ENCODE results near the gene BOD1L2. TPM values are rescaled to one million over a fixed set of nuclear protein-coding genes. Genes with fewer than 3 reads are reported as not detected.

Gene BOD1L2
- total RNA-seq, 4 donors from 2014 or later = not detected

GRCh38 chr18:57128220-57128932, 18.5 kb upstream of the BOD1L2 start:
- Histone ChIP-seq H3K36me3 (no peaks in the 10 kb centered on the region), H3K9me3 (no peaks in the 10 kb centered on the region), H3K4me1 (no peaks in the 10 kb centered on the region), H3K4me3 (no peak overlapping the region), H3K27me3 (peaks cover 42% of the 10 kb centered on the region), H3K27ac (no peak overlapping the region)
- intact Hi-C loops (cut with DNase I; ENCODE audit: low total_unique reads) (no loop called here), in situ Hi-C loops (cut with MboI; ENCODE audit: low pct_ligation_motif_present in 1 of 4, low pct_unique_long_range_greater_than_20kb in 1 of 4, low sequenced_read_pairs in 3 of 4) (no loop called here)
- 77 to 92% methylated on average over 6 to 8 of the region's 8 CpGs for WGBS, 2 donors (ENCODE audit: low coverage in 1 of 2)
- TF ChIP-seq POLR2A (IDR thresholded peaks at IDR 0.05) = no peak
- no peak for DNase-seq

- 91 to 100% methylated on average over 1 to 5 of the region's 5 CpGs for WGBS, 2 donors (ENCODE audit: low coverage in 1 of 2)
- in situ Hi-C loops (cut with MboI; ENCODE audit: low pct_ligation_motif_present in 1 of 4, low pct_unique_long_range_greater_than_20kb in 1 of 4, low sequenced_read_pairs in 3 of 4) (no loop called here), intact Hi-C loops (cut with DNase I; ENCODE audit: low total_unique reads) (no loop called here)
- TF ChIP-seq EP300 (IDR thresholded peaks at IDR 0.05; ENCODE audit: low read depth) (no peak), POLR2A (IDR thresholded peaks at IDR 0.05) (no peak), CTCF (IDR thresholded peaks at IDR 0.05) (no peak), POLR2AphosphoS5 (IDR thresholded peaks at IDR 0.05) (no peak)
- H3K4me1 ChIP-seq = no peaks in the 10 kb centered on the region
- H3K4me3 ChIP-seq = no peak overlapping the region
- H3K9me3 ChIP-seq = no peaks in the 10 kb centered on the region
- no peak overlapping the region for H3K27ac ChIP-seq
- peaks cover 30% of the 10 kb centered on the region for H3K27me3 ChIP-seq
- H3K36me3 ChIP-seq = no peaks in the 10 kb centered on the region
- no peak for DNase-seq
These were observed 15.8 kb upstream of the BOD1L2 start for GRCh38 chr18:57131101-57131500.

- intact Hi-C loops (cut with DNase I; ENCODE audit: low total_unique reads) = no loop called here
- no peaks in the 10 kb centered on the region for H3K9me3 ChIP-seq
- H3K36me3 ChIP-seq = no peaks in the 10 kb centered on the region
- TF ChIP-seq CTCF (IDR thresholded peaks at IDR 0.05) (no peak), POLR2AphosphoS5 (IDR thresholded peaks at IDR 0.05) (no peak), POLR2A (IDR thresholded peaks at IDR 0.05) (no peak)
- H3K27me3 ChIP-seq = peaks cover 30% of the 10 kb centered on the region
- H3K4me1 ChIP-seq = no peaks in the 10 kb centered on the region
- in situ Hi-C loops (cut with MboI; ENCODE audit: low pct_ligation_motif_present in 1 of 4, low pct_unique_long_range_greater_than_20kb in 1 of 4, low sequenced_read_pairs in 3 of 4) = no loop called here
- DNase-seq = no peak
- H3K27ac ChIP-seq = no peak overlapping the region
- no peak overlapping the region for H3K4me3 ChIP-seq
These were observed 15.1 kb upstream of the BOD1L2 start for GRCh38 chr18:57131782-57132181.

- H3K4me3 ChIP-seq = no peak overlapping the region
- peaks cover 10% of the 10 kb centered on the region for H3K27me3 ChIP-seq
- in situ Hi-C loops (cut with MboI; ENCODE audit: low pct_ligation_motif_present in 1 of 4, low pct_unique_long_range_greater_than_20kb in 1 of 4, low sequenced_read_pairs in 3 of 4) = no loop called here
- no peak for DNase-seq
- no peak overlapping the region for H3K27ac ChIP-seq
- H3K9me3 ChIP-seq = no peaks in the 10 kb centered on the region
- TF ChIP-seq CTCF (IDR thresholded peaks at IDR 0.05) (no peak), POLR2AphosphoS5 (IDR thresholded peaks at IDR 0.05) (no peak), POLR2A (IDR thresholded peaks at IDR 0.05) (no peak), EP300 (IDR thresholded peaks at IDR 0.05; ENCODE audit: low read depth) (no peak)
- WGBS, 2 donors (ENCODE audit: low coverage in 1 of 2) = 26 to 46% methylated on average over 3 to 4 of the region's 4 CpGs
- H3K4me1 ChIP-seq = no peaks in the 10 kb centered on the region
- intact Hi-C loops (cut with DNase I; ENCODE audit: low total_unique reads) = no loop called here
- H3K36me3 ChIP-seq = no peaks in the 10 kb centered on the region
These were observed 12.2 kb upstream of the BOD1L2 start for GRCh38 chr18:57134618-57135135.

- intact Hi-C loops (cut with DNase I; ENCODE audit: low total_unique reads) = no loop called here
- in situ Hi-C loops (cut with MboI; ENCODE audit: low pct_ligation_motif_present in 1 of 4, low pct_unique_long_range_greater_than_20kb in 1 of 4, low sequenced_read_pairs in 3 of 4) = no loop called here
- H3K36me3 ChIP-seq = no peaks in the 10 kb centered on the region
These were observed 11.2 kb upstream of the BOD1L2 start for GRCh38 chr18:57135699-57136098.

More at GRCh38 chr18:57135699-57136098, 11.2 kb upstream of the BOD1L2 start:
- DNase-seq = no peak
- H3K27me3 ChIP-seq = peaks cover 8% of the 10 kb centered on the region
- no peak overlapping the region for H3K27ac ChIP-seq
- 58 to 68% methylated on average over 4 of the region's 4 CpGs for WGBS, 2 donors (ENCODE audit: low coverage in 1 of 2)
- no peak overlapping the region for H3K4me3 ChIP-seq
- H3K4me1 ChIP-seq = no peaks in the 10 kb centered on the region
- TF ChIP-seq POLR2AphosphoS5 (IDR thresholded peaks at IDR 0.05) = no peak
- no peak for TF ChIP-seq EP300 (IDR thresholded peaks at IDR 0.05; ENCODE audit: low read depth)
- TF ChIP-seq POLR2A (IDR thresholded peaks at IDR 0.05) = no peak
- no peak for TF ChIP-seq CTCF (IDR thresholded peaks at IDR 0.05)
- no peaks in the 10 kb centered on the region for H3K9me3 ChIP-seq

Data from transverse colon (tissue), 4 donors.